GM21619 (cell line): ENCODE results near the gene SDC1.

Source experiments
- ATAC-seq: cut with Tn5 transposase; IDR thresholded peaks from one replicate; pipeline ENCODE4 v1.9.1; 2021; ENCODE audit not compliant: unreplicated experiment

Gene SDC1

DNA sequence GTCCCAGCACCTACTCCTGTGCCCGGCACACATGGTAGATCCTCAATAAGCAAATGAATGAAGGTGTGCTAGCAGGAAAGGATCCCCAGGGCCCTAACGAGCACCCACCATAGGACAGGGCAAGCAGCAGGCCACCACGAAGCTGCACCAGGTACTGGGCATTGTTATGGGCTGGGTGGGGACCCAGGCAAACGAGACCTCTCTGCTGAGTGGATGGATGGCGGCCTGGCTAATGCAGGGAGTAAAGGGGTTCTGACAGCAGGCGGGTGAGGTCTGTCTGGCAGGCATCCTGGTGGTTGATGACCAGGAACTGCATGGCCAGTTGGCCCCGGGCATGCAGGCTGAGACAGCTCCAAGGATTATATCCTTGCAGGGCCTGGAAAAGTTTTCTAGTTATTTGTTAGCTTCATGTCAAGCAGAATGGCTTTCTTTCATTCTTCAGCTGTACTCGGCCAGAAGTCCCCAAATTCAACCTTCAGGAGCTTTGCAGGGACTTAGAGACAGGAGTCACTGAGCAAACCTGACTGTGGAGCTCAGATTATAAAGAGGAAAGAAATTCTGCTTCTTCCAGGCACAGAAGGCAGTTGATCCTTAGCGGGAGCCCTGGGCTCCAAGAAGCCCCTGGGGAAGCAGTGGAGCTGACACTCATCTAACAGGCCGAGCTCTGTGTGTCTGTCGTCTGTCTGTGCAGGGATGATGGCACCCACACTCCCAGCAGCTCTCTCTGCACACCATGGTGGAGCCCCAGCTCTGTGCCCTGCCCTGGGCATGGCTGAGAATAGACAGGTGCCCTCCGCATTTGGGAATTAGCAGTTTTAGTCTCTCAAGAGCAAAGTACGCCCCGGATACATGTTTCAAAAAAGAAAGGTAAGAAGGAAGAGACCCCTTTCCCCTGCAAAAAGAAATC lies 51.2 kb downstream of the SDC1 start:
- no peak for ATAC-seq

DNA sequence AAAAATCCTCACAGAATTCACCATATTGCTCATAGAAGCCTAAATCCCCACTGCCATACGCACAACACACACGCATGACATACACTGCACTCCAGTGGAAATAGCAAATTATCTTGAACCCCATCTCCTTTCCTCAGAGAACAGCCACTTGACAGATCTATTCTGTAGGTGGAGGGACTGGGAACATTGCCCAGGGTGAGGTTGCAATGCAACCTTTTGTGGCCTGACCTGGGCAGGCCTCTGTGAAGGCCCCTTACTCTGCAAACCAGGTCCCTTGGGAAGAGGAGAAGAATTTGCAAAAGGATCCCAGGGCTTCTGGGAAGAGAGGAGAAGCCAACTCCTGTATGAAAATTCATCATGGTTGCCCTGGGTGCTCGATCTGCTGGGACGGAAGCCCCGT lies 51.9 kb downstream of the SDC1 start:
- no peak for ATAC-seq

GRCh38 chr2:20172273-20173055 lies 52.5 kb downstream of the SDC1 start:
- ATAC-seq, result no peak

DNA sequence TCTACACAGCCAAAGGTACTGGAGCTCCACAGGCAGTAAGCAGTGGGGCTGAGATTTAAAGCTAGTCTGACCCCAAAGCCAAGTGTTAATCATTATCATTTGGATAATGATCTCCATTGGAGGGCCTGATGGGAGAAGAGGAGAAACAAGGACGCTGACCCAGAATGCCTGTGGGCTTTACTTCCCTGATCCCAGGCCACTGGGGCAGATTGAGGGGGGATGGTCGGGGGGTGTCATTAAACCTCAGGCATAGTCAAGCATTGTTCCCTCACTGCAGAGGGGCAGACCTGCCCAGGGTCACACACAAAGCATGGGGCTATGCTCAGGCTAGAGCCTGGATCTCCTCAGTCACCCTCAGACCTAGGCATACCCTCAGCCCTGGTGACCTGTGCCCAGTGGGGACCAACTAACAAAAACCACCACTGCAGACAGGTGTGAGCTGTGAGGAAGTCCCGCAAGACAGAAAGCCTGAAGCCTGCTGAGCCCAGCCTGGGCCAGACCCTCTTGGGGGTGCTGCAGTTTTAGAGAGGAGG lies 53.4 kb downstream of the SDC1 start:
- ATAC-seq, result no peak

- ATAC-seq, result no peak
Observed at GRCh38 chr2:20170704-20171250, 54.2 kb downstream of the SDC1 start.

DNA sequence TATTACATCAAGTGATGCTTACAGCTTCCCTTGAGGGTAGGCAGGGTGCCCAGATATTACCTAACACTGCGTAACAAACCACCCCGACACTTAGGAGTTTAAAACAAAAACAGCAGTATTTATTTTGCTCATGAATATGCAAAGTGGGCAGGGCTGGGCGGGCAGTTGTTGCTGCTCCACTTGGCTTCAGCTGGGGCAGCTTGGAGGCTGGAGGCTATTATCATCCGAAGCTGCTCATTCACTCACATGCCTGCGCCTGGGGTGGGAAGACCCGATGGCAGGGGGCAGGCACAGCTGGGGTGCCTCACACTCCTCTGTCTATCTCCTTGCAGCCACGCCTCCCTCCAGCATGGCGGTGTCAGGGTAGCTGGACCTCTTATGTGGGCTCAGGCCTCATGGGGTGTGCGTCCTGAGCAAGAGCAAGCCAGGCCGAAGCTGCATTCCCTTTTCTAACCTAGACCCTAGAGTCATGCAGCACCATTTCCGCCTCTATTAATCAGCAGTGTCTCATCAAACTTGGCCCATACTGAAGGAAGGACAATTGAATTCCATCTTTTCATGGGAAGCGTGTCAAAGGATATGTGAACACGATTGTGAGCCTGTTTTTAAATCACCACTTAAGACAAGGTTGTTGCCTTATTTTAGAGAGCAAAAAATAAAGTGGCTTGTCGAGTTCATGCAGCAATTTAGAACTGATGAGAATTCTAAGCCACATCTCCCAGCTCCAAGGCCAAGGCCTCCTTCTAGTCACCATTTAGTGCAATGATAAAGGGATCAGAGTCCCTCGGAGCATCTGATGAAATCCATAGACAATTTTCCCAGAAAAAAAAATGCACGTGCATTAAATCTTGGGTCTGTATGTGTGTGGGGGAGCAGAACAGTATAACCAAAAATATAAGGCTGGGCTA lies 54.9 kb downstream of the SDC1 start:
- ATAC-seq, result no peak

- ATAC-seq, result no peak
Observed at GRCh38 chr2:20168727-20169696, 55.9 kb downstream of the SDC1 start.

DNA sequence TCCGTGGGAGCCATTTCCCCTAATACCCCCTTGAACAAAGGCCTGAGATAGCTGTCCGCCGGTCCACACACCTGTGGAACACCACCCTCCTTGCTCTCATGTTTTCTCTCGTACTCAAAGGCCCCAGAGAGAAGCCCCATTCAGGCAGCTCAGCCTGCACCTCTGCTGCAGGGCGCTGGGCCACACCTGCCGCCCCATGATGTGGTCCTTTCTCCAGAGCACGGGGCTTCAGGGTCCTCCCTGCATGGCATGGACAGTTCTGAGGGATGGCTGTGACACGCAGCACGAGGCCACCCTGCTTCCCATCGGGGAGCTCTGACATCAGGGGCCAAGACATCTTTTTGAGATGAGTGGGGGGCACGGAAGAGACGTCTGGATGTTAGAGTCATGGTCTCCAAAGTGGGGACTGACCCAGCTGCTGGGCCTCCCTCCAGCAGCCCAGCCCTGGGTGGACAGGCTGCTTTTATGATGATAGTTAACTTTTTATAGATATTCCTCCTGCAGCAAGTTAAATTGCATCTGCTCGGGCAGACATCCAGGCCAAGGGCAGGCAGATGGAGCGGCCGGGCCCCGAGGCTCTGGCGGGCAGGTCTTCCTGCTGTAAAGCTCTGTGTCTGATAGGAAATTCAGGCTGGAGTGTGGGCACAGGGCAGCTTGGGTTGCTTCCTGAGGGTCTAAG lies 56.7 kb downstream of the SDC1 start:
- ATAC-seq, result no peak

- ATAC-seq, result no peak
Observed at GRCh38 chr2:20167356-20167755, 57.6 kb downstream of the SDC1 start.

DNA sequence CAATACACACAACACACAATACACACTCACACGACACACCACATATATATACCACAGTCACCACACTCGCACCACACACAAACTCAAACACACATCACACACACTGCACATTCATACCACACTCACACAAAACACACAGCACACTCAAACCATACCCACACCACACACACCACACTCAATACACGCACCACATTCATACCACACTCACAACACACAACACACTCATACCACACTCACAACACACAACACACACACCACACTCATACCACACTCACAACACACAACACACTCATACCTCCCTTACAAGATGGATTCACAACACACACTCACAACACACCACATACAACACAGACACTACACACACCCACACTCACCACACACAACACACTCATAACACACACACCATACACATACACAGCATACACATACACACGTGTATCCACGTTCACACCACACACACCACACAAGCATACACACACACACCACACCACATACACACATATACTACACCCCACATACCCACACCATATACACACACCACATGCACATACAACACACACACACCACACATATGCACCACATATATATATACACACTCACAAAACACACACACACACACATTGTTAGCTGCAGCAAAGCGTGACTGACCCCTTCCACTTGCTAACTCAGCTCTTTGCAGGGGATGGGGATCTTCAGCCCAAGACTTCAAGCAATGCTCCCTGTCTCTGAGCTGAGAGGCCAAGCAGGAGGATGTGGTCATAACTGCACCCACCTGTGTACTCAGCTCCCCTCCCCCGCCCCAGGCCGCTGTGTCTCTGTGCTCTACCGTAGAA lies 59.0 kb downstream of the SDC1 start:
- no peak for ATAC-seq

GRCh38 chr2:20164734-20165478 lies 60.0 kb downstream of the SDC1 start:
- ATAC-seq, result no peak

DNA sequence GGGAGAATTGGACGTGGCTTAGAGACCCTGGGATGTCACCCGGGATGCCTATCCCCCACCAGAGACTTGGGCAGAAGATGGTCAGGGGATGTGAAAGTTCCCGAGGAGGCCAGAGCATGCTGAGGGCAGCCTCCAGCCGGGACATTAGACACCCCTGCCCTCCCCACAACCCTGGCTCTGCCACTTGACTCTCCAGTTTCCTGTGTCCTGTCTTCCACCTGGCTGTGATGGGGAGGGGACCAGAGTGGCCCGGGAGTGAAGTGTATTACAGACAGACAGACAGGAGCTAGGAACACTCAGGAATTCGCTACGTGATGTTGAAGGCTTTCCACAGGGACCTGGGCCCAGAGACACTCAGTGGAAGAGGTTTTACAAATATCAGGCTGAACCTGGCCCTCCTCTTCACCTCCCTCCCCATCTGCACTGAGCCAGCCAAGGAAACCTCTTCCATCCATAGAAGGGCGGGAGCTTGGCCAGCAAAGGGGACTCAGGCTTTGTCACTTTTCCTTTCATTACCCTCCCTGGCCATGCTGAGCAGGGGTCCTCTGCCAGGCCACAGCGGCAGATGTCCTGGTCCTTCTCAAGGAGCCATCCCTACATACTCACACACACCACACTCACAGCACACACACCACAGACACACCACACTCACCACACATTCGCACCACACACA lies 60.7 kb downstream of the SDC1 start:
- ATAC-seq, result no peak

- no peak for ATAC-seq
Observed at GRCh38 chr2:20159411-20160070, 65.4 kb downstream of the SDC1 start.

GRCh38 chr2:20157193-20157891 lies 67.6 kb downstream of the SDC1 start:
- ATAC-seq, result no peak

- ATAC-seq, result no peak
Observed at GRCh38 chr2:20156836-20157192, 68.1 kb downstream of the SDC1 start.
